ENCODE results near the gene CREG1.

DNA sequence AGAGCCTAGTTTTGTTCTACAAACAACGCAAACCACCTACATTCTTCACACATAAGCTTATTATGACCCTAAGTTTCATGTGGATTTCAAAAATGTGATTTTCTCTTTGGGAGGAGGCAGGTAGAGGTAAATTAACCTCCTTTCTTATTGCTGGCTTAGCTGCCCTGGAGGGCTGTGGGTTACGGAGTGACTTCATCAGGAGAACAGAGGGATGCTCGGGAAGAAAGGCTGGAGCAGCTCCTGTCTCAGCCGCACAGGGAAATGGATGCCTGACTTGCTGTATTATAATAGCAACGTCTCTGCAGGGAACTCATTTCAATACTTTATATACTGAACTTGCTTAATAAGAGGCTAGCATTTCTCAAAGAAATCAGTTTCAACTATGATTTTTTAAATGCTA, 14.1 kb upstream of the CREG1 start:
- TF ChIP-seq GATA3 (IDR thresholded peaks at IDR 0.05; ENCODE audit: low read depth, low read length) (no peak), GATA2 (IDR thresholded peaks at IDR 0.05; ENCODE audit: low read depth, low read length) (no peak)

Data from SH-SY5Y (cell line).